Spleen (tissue), 11 donors: ENCODE measurements around the gene HMCN1. TPM values are rescaled to one million over a fixed set of nuclear protein-coding genes. Genes with fewer than 3 reads are reported as not detected.

Source experiments
- DNase-seq: peaks from one replicate; pipeline ENCODE4 v3.0.0-alpha.2; 2020
- H3K27ac ChIP-seq, 8 donors: fragments of 200-600 bp; sonication (generic) in 7 of 8; 1 replicate in 4 of 8; 2 replicates in 4 of 8; pipeline versions ENCODE4 v1.5.0 to v1.8.0; 2016 to 2021; ENCODE audit warnings: inconsistent platforms in 4 of 8, mild to moderate bottlenecking in 4 of 8, moderate library complexity in 1 of 8
- H3K27me3 ChIP-seq, 7 donors: fragments of 200-600 bp; sonication (generic) in 6 of 7; replicated peaks in 1 of 7; 1 replicate in 4 of 7; 2 replicates in 3 of 7; pipeline versions ENCODE4 v1.5.0 to v1.8.0; 2016 to 2021; ENCODE audit warnings: inconsistent platforms in 3 of 7, mild to moderate bottlenecking in 1 of 7
- H3K36me3 ChIP-seq, 6 donors: fragments of 200-600 bp; sonication (generic) in 5 of 6; 1 replicate in 4 of 6; 2 replicates in 2 of 6; pipeline versions ENCODE4 v1.5.0 to v1.8.0; 2016 to 2021; ENCODE audit warnings: inconsistent platforms in 2 of 6
- H3K4me1 ChIP-seq, 6 donors: fragments of 200-600 bp; sonication (generic) in 5 of 6; 1 replicate in 3 of 6; 2 replicates in 3 of 6; pipeline versions ENCODE4 v1.5.0 to v1.8.0; 2016 to 2021; ENCODE audit warnings: inconsistent platforms in 3 of 6
- H3K4me3 ChIP-seq, 8 donors: fragments of 200-600 bp; sonication (generic) in 7 of 8; 1 replicate in 4 of 8; 2 replicates in 4 of 8; pipeline versions ENCODE4 v1.5.0 to v1.8.0; 2016 to 2021; ENCODE audit warnings: inconsistent platforms in 4 of 8, mild to moderate bottlenecking in 4 of 8, moderate library complexity in 2 of 8
- H3K9me3 ChIP-seq, 8 donors: fragments of 200-600 bp; sonication (generic) in 7 of 8; 1 replicate in 4 of 8; 2 replicates in 4 of 8; pipeline versions ENCODE4 v1.5.0 to v1.8.0; 2016 to 2021; ENCODE audit warnings: inconsistent platforms in 4 of 8
- POLR2A ChIP-seq, 3 donors: fragments of 450-650 bp; IDR thresholded peaks; one replicate each; pipeline ENCODE4 v1.5.1; 2017; ENCODE audit warnings: antibody characterized with exemption in 3 of 3, mild to moderate bottlenecking in 1 of 3
- POLR2AphosphoS5 ChIP-seq, 3 donors: sonication (generic); formaldehyde crosslinking; IDR thresholded peaks; one replicate each; pipeline ENCODE4 v1.5.1; 2017; ENCODE audit warnings: antibody characterized with exemption in 3 of 3
- WGBS, 5 donors: extraction: QIAGEN DNeasy Blood & Tissue Kit in 3 of 5; methylation state at CpG; one replicate each; pipeline versions ENCODE4 v1.1.5 to v1.1.7; 2013 to 2018; 5-methylcytosine and 5-hydroxymethylcytosine counted together
- intact Hi-C: fragments of 100-400 bp; cut with DNase I; formaldehyde crosslinking; loops from one replicate; pipeline ENCODE4 v1.15.0; 2023; ENCODE audit warnings: low total_unique reads
- polyA plus RNA-seq, 3 donors: library from polyadenylated mRNA; stranded (reverse); fragments of 200-250 nt; gene quantifications; one replicate each; pipeline ENCODE4 v1.2.1, GENCODE V29; 2013
- total RNA-seq, 7 donors: library from RNA; depleted of rRNA in 3 of 7; stranded (reverse); fragments of >200 nt in 3 of 7; fragmentation: NEBNext Ultra II Directional in 4 of 7; extraction: Animal tissue kit (Norgen Biotek cat#: 25700) in 4 of 7; gene quantifications; one replicate each; pipeline versions ENCODE4 v1.1.0 to v1.2.1, GENCODE V29; 2016 to 2021
- TF ChIP-seq, protein P1 (sequence below), 11 experiments: fragments of 200-600 bp in 7 of 11; fragments of 450-650 bp in 4 of 11; sonication (generic) in 4 of 11; IDR thresholded peaks in 8 of 11; conservative IDR thresholded peaks in 3 of 11; 1 replicate in 7 of 11; 2 replicates in 4 of 11; pipeline versions ENCODE4 v1.4.0 to v1.8.0; 2016 to 2021; ENCODE audit warnings: antibody characterized with exemption in 11 of 11, inconsistent platforms in 4 of 11, mild to moderate bottlenecking in 1 of 11
- donor health status: healthy with polysubstance abuse.
- donor health status: DM: no; HTN: no; CAD: no; lungs with moderate emphysema.
- donor health status: DM: no; HTN: no; CAD: no.
- donor health status: Bipolar disorder and iron deficiency.
- donor health status: healthy.
- donor health status: DM: no; HTN: no; CAD: no.
- donor health status: DM: yes; HTN: yes; CAD: no.

Gene HMCN1
- total and polyA plus RNA-seq, 10 donors = 1.2 to 28.8 (median 19.9) TPM

- Histone ChIP-seq H3K36me3 (no peaks in the 10 kb centered on the region), H3K9me3 (no peaks in the 10 kb centered on the region), H3K27ac (no peak overlapping the region), H3K4me3 (no peak overlapping the region), H3K27me3 (peaks cover 0 to 12% (median 5%) of the 10 kb centered on the region in 7 donors), H3K4me1 (peaks cover 0 to 6% (median under 1%) of the 10 kb centered on the region in 6 donors)
- WGBS, 5 donors = 77 to 91% (median 88%) methylated on average over 4 of the region's 4 CpGs
- TF ChIP-seq POLR2AphosphoS5 (IDR thresholded peaks at IDR 0.05) (no peak), POLR2A (IDR thresholded peaks at IDR 0.05) (no peak)
- TF ChIP-seq, protein P1, sequence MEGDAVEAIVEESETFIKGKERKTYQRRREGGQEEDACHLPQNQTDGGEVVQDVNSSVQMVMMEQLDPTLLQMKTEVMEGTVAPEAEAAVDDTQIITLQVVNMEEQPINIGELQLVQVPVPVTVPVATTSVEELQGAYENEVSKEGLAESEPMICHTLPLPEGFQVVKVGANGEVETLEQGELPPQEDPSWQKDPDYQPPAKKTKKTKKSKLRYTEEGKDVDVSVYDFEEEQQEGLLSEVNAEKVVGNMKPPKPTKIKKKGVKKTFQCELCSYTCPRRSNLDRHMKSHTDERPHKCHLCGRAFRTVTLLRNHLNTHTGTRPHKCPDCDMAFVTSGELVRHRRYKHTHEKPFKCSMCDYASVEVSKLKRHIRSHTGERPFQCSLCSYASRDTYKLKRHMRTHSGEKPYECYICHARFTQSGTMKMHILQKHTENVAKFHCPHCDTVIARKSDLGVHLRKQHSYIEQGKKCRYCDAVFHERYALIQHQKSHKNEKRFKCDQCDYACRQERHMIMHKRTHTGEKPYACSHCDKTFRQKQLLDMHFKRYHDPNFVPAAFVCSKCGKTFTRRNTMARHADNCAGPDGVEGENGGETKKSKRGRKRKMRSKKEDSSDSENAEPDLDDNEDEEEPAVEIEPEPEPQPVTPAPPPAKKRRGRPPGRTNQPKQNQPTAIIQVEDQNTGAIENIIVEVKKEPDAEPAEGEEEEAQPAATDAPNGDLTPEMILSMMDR (IDR thresholded peaks at IDR 0.05 in 8 of 11, conservative IDR thresholded peaks at IDR 0.05 in 3 of 11) = no peak
- DNase-seq = no peak
- intact Hi-C loops = loop anchor here (10.0 kb wide), 1 partner anchor 895 kb away; no protein-coding TSS in a partner anchor
Measured at GRCh38 chr1:185699874-185700273, 34.3 kb upstream of the HMCN1 start.

DNA sequence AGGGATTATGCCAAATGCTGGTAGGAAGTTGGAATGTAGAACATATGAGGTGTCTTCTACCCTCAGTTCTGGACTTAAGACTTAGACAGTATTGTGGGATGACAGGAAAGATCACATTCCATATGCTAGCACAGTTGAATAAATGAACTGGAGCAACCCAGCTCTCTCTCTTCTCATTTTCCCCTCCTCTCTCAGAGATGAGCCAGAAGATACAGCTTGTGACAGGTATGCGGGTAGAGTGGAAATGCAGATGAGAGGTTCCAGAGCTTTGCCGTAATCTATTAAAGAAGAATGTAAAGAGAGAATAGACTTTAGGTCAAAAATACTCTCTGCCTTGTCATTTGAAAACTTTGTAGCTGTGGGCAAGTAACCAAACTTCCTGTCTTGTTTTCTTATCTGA, 32.5 kb upstream of the HMCN1 start:
- TF ChIP-seq, protein P1 (IDR thresholded peaks at IDR 0.05 in 8 of 11, conservative IDR thresholded peaks at IDR 0.05 in 3 of 11) = no peak
- TF ChIP-seq POLR2AphosphoS5 (IDR thresholded peaks at IDR 0.05) (no peak), POLR2A (IDR thresholded peaks at IDR 0.05) (no peak)
- Histone ChIP-seq H3K27me3 (peaks cover 0 to 15% (median 5%) of the 10 kb centered on the region in 7 donors), H3K36me3 (no peaks in the 10 kb centered on the region), H3K27ac (no peak overlapping the region), H3K9me3 (no peaks in the 10 kb centered on the region), H3K4me3 (no peak overlapping the region), H3K4me1 (no peaks in the 10 kb centered on the region)
- intact Hi-C loops = no loop called here
- no peak for DNase-seq
- 62 to 78% (median 63%) methylated on average over 2 of the region's 2 CpGs for WGBS, 5 donors

DNA sequence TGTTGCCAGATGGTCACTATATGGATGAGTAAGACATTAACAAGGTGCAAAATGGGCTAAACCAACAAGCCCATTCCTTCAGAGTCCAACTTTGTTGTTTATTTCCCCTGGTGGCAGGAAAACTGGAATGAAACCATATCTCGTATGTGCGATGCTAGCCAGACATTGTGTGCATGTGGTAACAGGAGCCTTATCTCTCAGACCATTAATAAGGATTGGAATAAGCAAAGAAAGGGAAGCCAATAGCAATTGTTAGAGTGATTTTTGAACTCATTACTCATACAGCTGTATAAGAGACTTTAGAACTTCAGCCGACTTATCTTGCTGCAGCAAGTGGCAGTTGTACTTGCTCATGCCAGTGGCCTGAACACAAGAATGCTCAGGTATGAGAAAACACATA, 30.0 kb upstream of the HMCN1 start:
- Histone ChIP-seq H3K27ac (no peak overlapping the region), H3K9me3 (peaks cover 0 to 6% (median 0%) of the 10 kb centered on the region in 8 donors), H3K4me1 (no peaks in the 10 kb centered on the region), H3K27me3 (peaks cover 0 to 17% (median 5%) of the 10 kb centered on the region in 7 donors), H3K36me3 (no peaks in the 10 kb centered on the region), H3K4me3 (no peak overlapping the region)
- DNase-seq = no peak
- intact Hi-C loops = no loop called here
- no peak for TF ChIP-seq POLR2AphosphoS5 (IDR thresholded peaks at IDR 0.05)
- TF ChIP-seq, protein P1 (IDR thresholded peaks at IDR 0.05 in 8 of 11, conservative IDR thresholded peaks at IDR 0.05 in 3 of 11) = no peak
- no peak for TF ChIP-seq POLR2A (IDR thresholded peaks at IDR 0.05)
- WGBS, 5 donors = 93 to 97% (median 94%) methylated on average over 3 of the region's 3 CpGs

GRCh38 chr1:185716095-185716494, 18.1 kb upstream of the HMCN1 start:
- TF ChIP-seq, protein P1 (IDR thresholded peaks at IDR 0.05 in 8 of 11, conservative IDR thresholded peaks at IDR 0.05 in 3 of 11) = no peak
- TF ChIP-seq POLR2A (IDR thresholded peaks at IDR 0.05) (no peak), POLR2AphosphoS5 (IDR thresholded peaks at IDR 0.05) (no peak)
- intact Hi-C loops = no loop called here
- H3K27me3 ChIP-seq = no peaks in the 10 kb centered on the region
- H3K27ac ChIP-seq = no peak overlapping the region
- H3K9me3 ChIP-seq = peaks cover 0 to 3% (median 0%) of the 10 kb centered on the region in 8 donors
- H3K4me1 ChIP-seq = peaks cover 0 to 4% (median 0%) of the 10 kb centered on the region in 6 donors
- H3K4me3 ChIP-seq = no peak overlapping the region
- DNase-seq = no peak
- H3K36me3 ChIP-seq = no peaks in the 10 kb centered on the region
- WGBS, 5 donors = 64 to 80% (median 78%) methylated on average over 3 of the region's 3 CpGs
